Activated naive CD4-positive, alpha-beta T cell treated with anti-CD3 and anti-CD28 coated beads, Interleukin-2, amount 10 ng/mL, durations not matched to agents 7 days and 5 days (primary cell): ENCODE measurements around the gene PPP1R3G.

Source experiments
- CTCF ChIA-PET: fragments of 350-600 bp; sonication (Branson Sonifier 250); formaldehyde crosslinking; loops from one replicate; lab custom pipeline; 2021; ENCODE audit warnings: antibody characterized with exemption; lab: Charles Lee
- DNase-seq: peaks from one replicate; pipeline ENCODE4 v3.0.0-alpha.2; 2020
- H3K27ac Mint-ChIP-seq: one replicate; pipeline ENCODE4 v1.8.0; 2021; ENCODE audit warnings: mild to moderate bottlenecking, moderate library complexity, mixed read lengths
- H3K27me3 Mint-ChIP-seq: one replicate; pipeline ENCODE4 v1.8.0; 2021; ENCODE audit warnings: mild to moderate bottlenecking, mixed read lengths
- H3K36me3 Mint-ChIP-seq: one replicate; pipeline ENCODE4 v1.8.0; 2021; ENCODE audit warnings: mixed read lengths
- H3K4me1 Mint-ChIP-seq: one replicate; pipeline ENCODE4 v1.8.0; 2021; ENCODE audit warnings: mixed read lengths
- H3K4me3 Mint-ChIP-seq: one replicate; pipeline ENCODE4 v1.8.0; 2021; ENCODE audit warnings: mild to moderate bottlenecking, moderate library complexity, mixed read lengths
- H3K9me3 Mint-ChIP-seq: one replicate; pipeline ENCODE4 v1.8.0; 2021; ENCODE audit warnings: mixed read lengths

The PPP1R3G gene

DNA sequence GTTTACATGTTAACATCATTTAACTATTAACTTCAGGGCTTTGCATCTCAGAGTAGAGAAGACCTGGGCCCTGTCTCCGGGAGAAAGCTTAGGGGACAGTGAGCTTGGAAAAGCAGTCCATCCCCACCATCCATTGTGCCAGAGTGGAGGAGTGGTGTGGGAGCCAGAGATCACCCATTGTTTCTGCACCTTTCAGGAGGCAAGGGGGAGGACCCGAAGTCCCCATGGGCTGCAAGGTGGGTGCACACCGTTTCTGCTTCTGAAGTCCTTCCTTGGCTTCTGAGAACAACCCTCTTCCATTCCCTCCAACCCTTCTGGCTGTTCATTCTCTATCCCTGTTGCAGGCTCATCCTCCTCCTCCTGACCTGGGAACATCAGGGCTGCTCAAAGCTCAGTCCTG lies 4.0 kb upstream of the PPP1R3G start:
- H3K4me3 Mint-ChIP-seq, result no peak overlapping the region
- H3K27ac Mint-ChIP-seq, result no peak overlapping the region
- H3K36me3 Mint-ChIP-seq, result peaks cover 1% of the 10 kb centered on the region
- H3K9me3 Mint-ChIP-seq, result no peaks in the 10 kb centered on the region
- DNase-seq, result no peak
- H3K27me3 Mint-ChIP-seq, result peaks cover 71% of the 10 kb centered on the region
- CTCF ChIA-PET, result interaction anchor here (1.3 kb wide), 1 partner anchor 50 kb away, joined by 3 read pairs; no protein-coding TSS in a partner anchor
- peaks cover 4% of the 10 kb centered on the region for H3K4me1 Mint-ChIP-seq

DNA sequence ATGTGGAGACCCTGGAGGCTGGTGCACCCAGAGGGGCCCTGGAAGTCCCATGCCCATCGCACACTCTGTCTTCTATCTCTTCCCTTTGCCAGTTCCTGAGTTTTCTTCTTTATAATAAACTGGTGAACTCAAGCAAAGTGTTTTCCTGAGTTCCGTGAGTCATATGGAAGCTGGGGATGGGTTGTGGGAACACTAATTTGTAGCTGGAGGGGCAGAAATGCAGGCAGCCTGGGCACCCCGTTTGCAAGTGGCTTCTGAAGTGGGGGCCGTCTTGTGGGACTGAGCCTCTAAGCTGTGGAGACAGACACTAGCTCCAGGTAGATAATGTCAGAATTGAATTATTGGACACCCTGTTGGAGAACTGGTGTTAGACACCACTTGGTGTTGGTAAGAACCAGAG lies 3.2 kb upstream of the PPP1R3G start:
- Mint-ChIP-seq H3K9me3 (no peaks in the 10 kb centered on the region), H3K4me3 (no peak overlapping the region), H3K27ac (no peak overlapping the region), H3K36me3 (peaks cover 1% of the 10 kb centered on the region), H3K27me3 (peaks cover 72% of the 10 kb centered on the region), H3K4me1 (peaks cover 7% of the 10 kb centered on the region)
- CTCF ChIA-PET, result no interaction called here
- no peak for DNase-seq

DNA sequence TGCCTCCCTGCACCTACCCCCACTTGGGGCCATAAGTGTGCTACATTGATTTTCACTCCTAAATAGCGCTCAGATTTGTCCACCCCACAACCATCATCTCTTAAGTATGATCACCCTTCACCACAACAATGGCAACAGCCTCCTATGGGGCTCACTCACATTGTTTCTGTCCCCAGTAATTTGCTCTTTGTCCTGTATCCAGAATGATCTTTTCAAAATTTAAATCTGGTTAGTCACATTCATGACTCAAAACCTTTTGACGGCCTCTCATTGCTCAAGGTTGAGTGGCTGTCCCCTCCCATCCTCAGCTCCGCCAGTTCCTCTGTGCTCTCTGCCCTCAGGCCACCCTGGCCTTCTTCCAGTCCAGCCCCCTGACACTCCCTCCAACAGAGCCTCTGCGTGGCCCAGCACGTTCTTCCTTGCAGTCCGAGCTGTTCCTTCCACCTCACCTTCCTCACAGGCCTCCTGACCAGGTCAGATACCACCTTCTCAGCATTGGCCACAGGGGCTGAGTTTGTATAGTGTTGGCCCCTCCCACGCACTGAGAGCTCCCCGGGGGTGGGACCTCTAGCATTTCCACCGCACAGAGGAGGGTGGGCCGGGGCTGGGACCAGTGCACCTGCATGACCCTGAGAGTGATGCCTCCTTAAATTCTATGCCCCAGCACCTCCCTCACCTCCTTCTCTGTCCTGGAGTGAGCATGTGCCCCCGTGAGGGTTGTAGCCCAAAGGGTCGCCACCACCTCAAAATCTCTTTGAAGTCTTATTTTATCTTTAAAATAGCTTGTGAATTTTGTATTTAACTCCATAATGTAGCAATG lies 2.4 kb upstream of the PPP1R3G start:
- Mint-ChIP-seq H3K9me3 (no peaks in the 10 kb centered on the region), H3K36me3 (peaks cover 1% of the 10 kb centered on the region), H3K4me1 (peaks cover 7% of the 10 kb centered on the region), H3K27me3 (peaks cover 75% of the 10 kb centered on the region), H3K4me3 (no peak overlapping the region), H3K27ac (no peak overlapping the region)
- CTCF ChIA-PET, result no interaction called here
- DNase-seq, result no peak

GRCh38 chr6:5083307-5083583 lies 1.9 kb upstream of the PPP1R3G start:
- Mint-ChIP-seq H3K36me3 (peaks cover 1% of the 10 kb centered on the region), H3K4me3 (no peak overlapping the region), H3K4me1 (peaks cover 7% of the 10 kb centered on the region), H3K27me3 (peaks cover 81% of the 10 kb centered on the region), H3K9me3 (no peaks in the 10 kb centered on the region), H3K27ac (no peak overlapping the region)
- CTCF ChIA-PET, result no interaction called here
- no peak for DNase-seq

- Mint-ChIP-seq H3K27ac (no peak overlapping the region), H3K4me1 (peaks cover 7% of the 10 kb centered on the region), H3K9me3 (no peaks in the 10 kb centered on the region), H3K4me3 (peak overlapping the region; percentile 43), H3K36me3 (peaks cover 1% of the 10 kb centered on the region), H3K27me3 (peaks cover 87% of the 10 kb centered on the region)
- CTCF ChIA-PET, result no interaction called here
- DNase-seq, result no peak
Measured at GRCh38 chr6:5083813-5084359, 1.3 kb upstream of the PPP1R3G start.

DNA sequence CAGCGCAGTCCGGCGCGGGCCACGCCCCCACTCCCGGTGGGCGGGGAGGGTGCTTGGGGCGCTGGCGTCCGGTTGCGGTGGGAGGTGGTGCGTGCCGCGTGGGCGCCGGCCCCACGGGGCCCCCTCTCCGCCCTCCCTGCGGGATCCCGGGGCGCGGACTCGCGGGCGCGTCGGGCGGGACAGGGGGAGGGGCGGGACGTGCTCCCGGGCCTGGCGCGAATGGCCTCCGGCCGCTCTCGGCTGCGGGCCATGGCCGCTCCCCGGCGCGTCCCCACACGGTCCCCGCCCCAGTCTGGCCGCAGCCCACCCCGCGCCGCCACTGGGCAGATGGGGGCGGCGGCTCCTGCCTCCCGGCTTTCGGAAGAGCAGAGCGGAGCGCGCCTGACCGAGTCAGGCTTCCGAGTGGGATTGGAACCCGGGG lies 771 bp upstream of the PPP1R3G start:
- Mint-ChIP-seq H3K4me1 (peaks cover 7% of the 10 kb centered on the region), H3K36me3 (peaks cover 1% of the 10 kb centered on the region), H3K27me3 (peaks cover 85% of the 10 kb centered on the region), H3K9me3 (no peaks in the 10 kb centered on the region), H3K4me3 (peak overlapping the region; percentile 75), H3K27ac (no peak overlapping the region)
- CTCF ChIA-PET, result no interaction called here
- no peak for DNase-seq

DNA sequence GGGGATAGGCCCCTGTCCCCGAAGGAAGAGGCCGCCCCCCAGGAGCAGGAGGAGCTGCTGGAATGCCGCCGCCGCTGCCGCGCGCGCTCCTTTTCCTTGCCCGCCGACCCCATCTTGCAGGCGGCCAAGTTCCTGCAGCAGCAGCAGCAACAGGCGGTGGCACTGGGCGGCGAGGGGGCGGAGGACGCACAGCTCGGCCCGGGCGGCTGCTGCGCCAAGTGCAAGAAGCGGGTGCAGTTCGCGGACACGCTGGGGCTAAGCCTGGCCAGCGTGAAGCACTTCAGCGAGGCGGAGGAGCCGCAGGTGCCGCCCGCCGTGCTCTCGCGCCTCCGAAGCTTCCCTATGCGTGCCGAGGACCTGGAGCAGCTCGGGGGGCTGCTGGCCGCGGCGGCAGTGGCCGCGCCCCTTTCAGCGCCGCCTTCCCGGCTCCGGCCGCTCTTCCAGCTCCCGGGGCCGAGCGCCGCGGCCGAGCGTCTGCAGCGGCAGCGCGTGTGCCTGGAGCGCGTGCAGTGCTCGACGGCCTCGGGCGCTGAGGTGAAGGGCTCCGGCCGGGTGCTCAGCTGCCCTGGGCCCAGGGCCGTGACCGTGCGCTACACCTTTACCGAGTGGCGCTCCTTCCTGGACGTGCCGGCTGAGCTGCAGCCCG lies 630 bp downstream of the PPP1R3G start:
- Mint-ChIP-seq H3K27me3 (peaks cover 94% of the 10 kb centered on the region), H3K9me3 (no peaks in the 10 kb centered on the region), H3K27ac (no peak overlapping the region), H3K4me1 (peaks cover 10% of the 10 kb centered on the region), H3K4me3 (no peak overlapping the region), H3K36me3 (peaks cover 1% of the 10 kb centered on the region)
- CTCF ChIA-PET, result interaction anchor here (0.7 kb wide), 1 partner anchor 58 kb away, joined by 4 read pairs; no protein-coding TSS in a partner anchor
- peak; percentile 31 for DNase-seq

DNA sequence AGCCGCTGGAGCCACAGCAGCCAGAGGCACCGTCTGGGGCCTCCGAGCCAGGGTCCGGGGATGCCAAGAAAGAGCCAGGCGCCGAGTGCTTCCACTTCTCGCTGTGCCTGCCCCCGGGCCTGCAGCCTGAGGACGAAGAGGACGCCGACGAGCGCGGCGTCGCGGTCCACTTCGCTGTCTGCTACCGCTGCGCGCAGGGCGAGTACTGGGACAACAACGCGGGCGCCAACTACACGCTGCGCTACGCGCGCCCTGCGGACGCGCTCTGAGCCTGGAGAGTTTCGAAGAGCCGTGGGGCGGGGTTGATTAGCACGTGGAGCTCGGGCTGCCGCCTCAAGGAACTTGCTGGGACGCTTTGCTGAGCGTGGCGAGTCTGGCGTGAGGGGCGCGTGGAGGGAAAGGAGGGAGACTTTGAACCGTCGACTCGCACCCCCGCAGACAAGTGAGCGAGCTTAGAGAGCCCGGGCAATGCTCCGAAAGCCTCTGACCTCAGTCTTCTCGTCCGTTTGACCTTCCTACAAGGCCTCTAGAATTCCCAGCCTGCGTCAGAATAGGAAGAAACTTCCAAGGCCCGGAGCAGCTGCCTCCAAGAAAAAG lies 1.3 kb downstream of the PPP1R3G start:
- H3K27me3 Mint-ChIP-seq, result peaks cover 94% of the 10 kb centered on the region
- peaks cover 11% of the 10 kb centered on the region for H3K4me1 Mint-ChIP-seq
- no peak overlapping the region for H3K4me3 Mint-ChIP-seq
- H3K36me3 Mint-ChIP-seq, result peaks cover 1% of the 10 kb centered on the region
- no peak for DNase-seq
- H3K27ac Mint-ChIP-seq, result no peak overlapping the region
- CTCF ChIA-PET, result no interaction called here
- H3K9me3 Mint-ChIP-seq, result no peaks in the 10 kb centered on the region

- H3K27ac Mint-ChIP-seq, result no peak overlapping the region
- peaks cover 94% of the 10 kb centered on the region for H3K27me3 Mint-ChIP-seq
- no peaks in the 10 kb centered on the region for H3K9me3 Mint-ChIP-seq
- CTCF ChIA-PET, result no interaction called here
- H3K36me3 Mint-ChIP-seq, result peaks cover 1% of the 10 kb centered on the region
- peaks cover 14% of the 10 kb centered on the region for H3K4me1 Mint-ChIP-seq
- no peak for DNase-seq
- no peak overlapping the region for H3K4me3 Mint-ChIP-seq
Measured at GRCh38 chr6:5087389-5087788, 2.2 kb downstream of the PPP1R3G start.

GRCh38 chr6:5088780-5089179 lies 3.6 kb downstream of the PPP1R3G start:
- no peak for DNase-seq
- Mint-ChIP-seq H3K4me3 (no peak overlapping the region), H3K4me1 (peaks cover 14% of the 10 kb centered on the region), H3K36me3 (peaks cover 1% of the 10 kb centered on the region), H3K27me3 (peaks cover 86% of the 10 kb centered on the region), H3K27ac (no peak overlapping the region), H3K9me3 (no peaks in the 10 kb centered on the region)
- CTCF ChIA-PET, result no interaction called here

GRCh38 chr6:5089481-5090438 lies 4.6 kb downstream of the PPP1R3G start:
- CTCF ChIA-PET, result no interaction called here
- peaks cover 82% of the 10 kb centered on the region for H3K27me3 Mint-ChIP-seq
- no peaks in the 10 kb centered on the region for H3K9me3 Mint-ChIP-seq
- peaks cover 11% of the 10 kb centered on the region for H3K4me1 Mint-ChIP-seq
- DNase-seq, result no peak
- no peak overlapping the region for H3K27ac Mint-ChIP-seq
- peaks cover under 1% of the 10 kb centered on the region for H3K36me3 Mint-ChIP-seq
- H3K4me3 Mint-ChIP-seq, result no peak overlapping the region

GRCh38 chr6:5090603-5091002 lies 5.5 kb downstream of the PPP1R3G start:
- Mint-ChIP-seq H3K27me3 (peaks cover 73% of the 10 kb centered on the region), H3K27ac (no peak overlapping the region), H3K4me1 (peaks cover 10% of the 10 kb centered on the region), H3K9me3 (no peaks in the 10 kb centered on the region), H3K4me3 (no peak overlapping the region), H3K36me3 (no peaks in the 10 kb centered on the region)
- CTCF ChIA-PET, result no interaction called here
- DNase-seq, result no peak

- Mint-ChIP-seq H3K4me1 (peaks cover 8% of the 10 kb centered on the region), H3K27me3 (peaks cover 65% of the 10 kb centered on the region), H3K9me3 (no peaks in the 10 kb centered on the region), H3K27ac (no peak overlapping the region), H3K36me3 (no peaks in the 10 kb centered on the region), H3K4me3 (no peak overlapping the region)
- CTCF ChIA-PET, result no interaction called here
- no peak for DNase-seq
Measured at GRCh38 chr6:5091210-5092069, 6.3 kb downstream of the PPP1R3G start.
